Glutamatergic neuron (in vitro differentiated cells): ENCODE results near the gene MED25. TPM values are rescaled to one million over a fixed set of nuclear protein-coding genes. Genes with fewer than 3 reads are reported as not detected.

ENCODE experiments used
- DNase-seq: peaks from one replicate; pipeline ENCODE4 v3.0.0; 2022
- H3K27ac Mint-ChIP-seq: one replicate; pipeline ENCODE4 v1.8.0; 2020; ENCODE audit warnings: mild to moderate bottlenecking, mixed read lengths, inconsistent platforms; ENCODE audit not compliant: unreplicated experiment
- H3K27me3 Mint-ChIP-seq: one replicate; pipeline ENCODE4 v1.8.0; 2020; ENCODE audit warnings: mild to moderate bottlenecking, moderate library complexity, mixed read lengths, inconsistent platforms; ENCODE audit not compliant: unreplicated experiment
- H3K36me3 Mint-ChIP-seq: one replicate; pipeline ENCODE4 v1.8.0; 2020; ENCODE audit warnings: mild to moderate bottlenecking, mixed read lengths, inconsistent platforms; ENCODE audit not compliant: unreplicated experiment
- H3K4me1 Mint-ChIP-seq: one replicate; pipeline ENCODE4 v1.8.0; 2020; ENCODE audit warnings: mild to moderate bottlenecking, low read depth, mixed read lengths, inconsistent platforms; ENCODE audit not compliant: unreplicated experiment
- H3K4me3 Mint-ChIP-seq: one replicate; pipeline ENCODE4 v1.8.0; 2020; ENCODE audit warnings: mild to moderate bottlenecking, mixed read lengths, inconsistent platforms; ENCODE audit not compliant: unreplicated experiment
- H3K9me3 Mint-ChIP-seq: one replicate; pipeline ENCODE4 v1.8.0; 2020; ENCODE audit warnings: mild to moderate bottlenecking, moderate library complexity, mixed read lengths, inconsistent platforms; ENCODE audit not compliant: unreplicated experiment
- CTCF ChIP-seq: fragments of 200-600 bp; sonication (generic); IDR thresholded peaks from one replicate; pipeline ENCODE4 v1.5.0; 2021; ENCODE audit not compliant: partially characterized antibody, unreplicated experiment
- total RNA-seq: library from RNA; stranded (reverse); fragmentation: NEBNext Ultra II Directional; extraction: Animal tissue kit (Norgen Biotek cat#: 25700); gene quantifications from one replicate; pipeline ENCODE4 v1.2.1, GENCODE V29; 2021; ENCODE audit not compliant: unreplicated experiment

Gene MED25
- total RNA-seq, 1 donor from 2014 or later: 51.0 TPM

- H3K9me3 Mint-ChIP-seq: peaks cover 9% of the 10 kb centered on the region
- H3K27ac Mint-ChIP-seq: peak overlapping the region; percentile 62
- no peak for TF ChIP-seq CTCF
- peaks cover 9% of the 10 kb centered on the region for H3K27me3 Mint-ChIP-seq
- peaks cover 8% of the 10 kb centered on the region for H3K36me3 Mint-ChIP-seq
- peak overlapping the region; percentile 6 for H3K4me3 Mint-ChIP-seq
- peaks cover 3% of the 10 kb centered on the region for H3K4me1 Mint-ChIP-seq
- DNase-seq: no peak
Observed at GRCh38 chr19:49779731-49780555, 38.1 kb upstream of the MED25 start.

GRCh38 chr19:49780861-49781260, 37.2 kb upstream of the MED25 start:
- Mint-ChIP-seq H3K4me3 (peak overlapping the region; percentile 4), H3K27me3 (peaks cover 9% of the 10 kb centered on the region), H3K27ac (peak overlapping the region; percentile 46), H3K4me1 (peaks cover 3% of the 10 kb centered on the region), H3K36me3 (peaks cover 13% of the 10 kb centered on the region), H3K9me3 (peaks cover 9% of the 10 kb centered on the region)
- no peak for TF ChIP-seq CTCF
- no peak for DNase-seq

GRCh38 chr19:49781394-49781793, 36.7 kb upstream of the MED25 start:
- no peak overlapping the region for H3K27ac Mint-ChIP-seq
- peaks cover 5% of the 10 kb centered on the region for H3K4me1 Mint-ChIP-seq
- peaks cover 13% of the 10 kb centered on the region for H3K36me3 Mint-ChIP-seq
- no peak for DNase-seq
- H3K4me3 Mint-ChIP-seq: peak overlapping the region; percentile 4
- no peak for TF ChIP-seq CTCF
- peaks cover 9% of the 10 kb centered on the region for H3K27me3 Mint-ChIP-seq
- peaks cover 9% of the 10 kb centered on the region for H3K9me3 Mint-ChIP-seq

- peaks cover 13% of the 10 kb centered on the region for H3K36me3 Mint-ChIP-seq
- peaks cover 9% of the 10 kb centered on the region for H3K27me3 Mint-ChIP-seq
- no peak overlapping the region for H3K27ac Mint-ChIP-seq
- no peak overlapping the region for H3K4me3 Mint-ChIP-seq
- peaks cover 7% of the 10 kb centered on the region for H3K4me1 Mint-ChIP-seq
- no peak for TF ChIP-seq CTCF
- H3K9me3 Mint-ChIP-seq: peaks cover 9% of the 10 kb centered on the region
- no peak for DNase-seq
Observed at GRCh38 chr19:49782515-49782914, 35.6 kb upstream of the MED25 start.

- H3K27ac Mint-ChIP-seq: peak overlapping the region; percentile 39
- no peak for DNase-seq
Observed at GRCh38 chr19:49786376-49786820, 31.7 kb upstream of the MED25 start.

More at GRCh38 chr19:49786376-49786820, 31.7 kb upstream of the MED25 start:
- no peak for TF ChIP-seq CTCF
- peaks cover 6% of the 10 kb centered on the region for H3K9me3 Mint-ChIP-seq
- peaks cover 5% of the 10 kb centered on the region for H3K4me1 Mint-ChIP-seq
- no peak overlapping the region for H3K4me3 Mint-ChIP-seq
- H3K36me3 Mint-ChIP-seq: peaks cover 13% of the 10 kb centered on the region
- H3K27me3 Mint-ChIP-seq: peaks cover 3% of the 10 kb centered on the region
